Lower lobe of right lung (tissue), 2 donors: ENCODE measurements around the gene HNF1A. TPM values are rescaled to one million over a fixed set of nuclear protein-coding genes. Genes with fewer than 3 reads are reported as not detected.

ENCODE experiments used
- ATAC-seq, 2 donors: fragments of 200-7000 bp; cut with Tn5 transposase; one replicate each; pipeline ENCODE4 v1.9.1; 2020 to 2022; ENCODE audit warnings: mild to moderate bottlenecking in 2 of 2, moderate library complexity in 2 of 2
- DNase-seq: peaks from one replicate; pipeline ENCODE4 v3.0.0-alpha.2; 2020
- H3K27ac ChIP-seq: fragments of 200-600 bp; one replicate; pipeline ENCODE4 v1.8.0; 2022
- H3K27me3 ChIP-seq: fragments of 200-600 bp; one replicate; pipeline ENCODE4 v1.8.0; 2022; ENCODE audit warnings: low read depth
- H3K36me3 ChIP-seq: fragments of 200-600 bp; one replicate; pipeline ENCODE4 v1.8.0; 2022; ENCODE audit warnings: mild to moderate bottlenecking
- H3K4me1 ChIP-seq: fragments of 200-600 bp; one replicate; pipeline ENCODE4 v1.8.0; 2022
- H3K4me3 ChIP-seq: fragments of 200-600 bp; one replicate; pipeline ENCODE4 v1.8.0; 2022; ENCODE audit warnings: mild to moderate bottlenecking
- H3K9me3 ChIP-seq: fragments of 200-600 bp; one replicate; pipeline ENCODE4 v1.8.0; 2022
- CTCF ChIP-seq: fragments of 200-600 bp; IDR thresholded peaks from one replicate; pipeline ENCODE4 v1.8.0; 2022; ENCODE audit warnings: antibody characterized with exemption, mild to moderate bottlenecking
- intact Hi-C: fragments of 100-400 bp; cut with DNase I; formaldehyde crosslinking; loops from one replicate; pipeline ENCODE4 v1.11.0; 2022
- total RNA-seq: library from RNA; stranded (reverse); fragmentation: NEBNext Ultra II Directional; extraction: Animal tissue kit (Norgen Biotek cat#: 25700); gene quantifications from one replicate; pipeline ENCODE4 v1.2.1, GENCODE V29; 2021
- donor health status: DM: no; HTN: yes; CAD: no; lungs with severe emphysema.

The HNF1A gene
- total RNA-seq, 1 donor from 2014 or later, result 0.24 TPM

GRCh38 chr12:120979862-120980696 lies 1.7 kb downstream of the HNF1A start:
- no peaks in the 10 kb centered on the region for H3K9me3 ChIP-seq

DNA sequence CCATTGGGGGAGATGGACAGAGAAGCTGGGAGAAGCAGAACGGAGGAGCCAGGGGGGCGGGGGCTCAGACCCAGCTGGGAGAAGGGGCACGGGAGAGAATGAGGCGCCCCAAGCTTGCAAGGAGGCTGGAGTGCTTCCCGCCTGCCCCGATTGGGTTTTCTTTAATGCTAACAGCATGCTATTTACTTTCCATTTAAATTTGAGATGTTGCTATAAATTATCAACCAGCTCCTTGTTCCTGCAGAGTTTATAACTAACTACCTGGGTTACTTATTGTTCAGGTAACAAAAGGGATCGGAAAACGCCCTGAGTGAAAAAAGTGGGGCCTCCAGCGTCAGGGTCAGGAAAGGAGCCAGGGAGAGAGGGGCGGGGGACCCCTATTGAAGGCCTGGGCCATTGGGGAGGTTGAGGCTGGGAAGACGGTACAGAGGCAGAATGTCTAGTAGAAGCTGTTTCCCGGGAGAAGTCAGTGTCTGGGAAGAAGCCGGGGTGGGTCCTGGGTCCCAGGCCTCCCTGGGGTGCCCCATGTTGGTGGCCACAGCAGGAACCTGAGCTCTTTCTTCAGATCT lies 2.5 kb downstream of the HNF1A start:
- H3K4me3 ChIP-seq, result no peak overlapping the region
- H3K36me3 ChIP-seq, result no peaks in the 10 kb centered on the region
- no peak for DNase-seq
- no peaks in the 10 kb centered on the region for H3K27me3 ChIP-seq
- H3K9me3 ChIP-seq, result no peaks in the 10 kb centered on the region
- intact Hi-C loops, result no loop called here
- no peak overlapping the region for H3K27ac ChIP-seq
- no peak for TF ChIP-seq CTCF
- ATAC-seq, result no peak
- H3K4me1 ChIP-seq, result no peaks in the 10 kb centered on the region

More at GRCh38 chr12:120979862-120980696, 1.7 kb downstream of the HNF1A start:
- Histone ChIP-seq H3K27ac (no peak overlapping the region), H3K27me3 (no peaks in the 10 kb centered on the region), H3K36me3 (no peaks in the 10 kb centered on the region), H3K4me3 (no peak overlapping the region), H3K4me1 (no peaks in the 10 kb centered on the region)
- no peak for DNase-seq
- intact Hi-C loops, result no loop called here
- no peak for ATAC-seq
- no peak for TF ChIP-seq CTCF

- Histone ChIP-seq H3K36me3 (no peaks in the 10 kb centered on the region), H3K9me3 (no peaks in the 10 kb centered on the region), H3K27ac (no peak overlapping the region), H3K4me1 (no peaks in the 10 kb centered on the region), H3K4me3 (no peak overlapping the region), H3K27me3 (no peaks in the 10 kb centered on the region)
- no peak for DNase-seq
- ATAC-seq, result no peak
- intact Hi-C loops, result no loop called here
- no peak for TF ChIP-seq CTCF
These were observed 3.1 kb downstream of the HNF1A start for GRCh38 chr12:120981407-120981941.

- Histone ChIP-seq H3K4me1 (no peaks in the 10 kb centered on the region), H3K9me3 (no peaks in the 10 kb centered on the region), H3K27me3 (no peaks in the 10 kb centered on the region), H3K27ac (no peak overlapping the region), H3K4me3 (no peak overlapping the region), H3K36me3 (no peaks in the 10 kb centered on the region)
- intact Hi-C loops, result no loop called here
- no peak for TF ChIP-seq CTCF
- ATAC-seq (no peak), DNase-seq (no peak)
These were observed 4.3 kb downstream of the HNF1A start for GRCh38 chr12:120982659-120983058.

- TF ChIP-seq CTCF, result no peak
- ATAC-seq (no peak), DNase-seq (no peak)
- H3K4me3 ChIP-seq, result no peak overlapping the region
- no peaks in the 10 kb centered on the region for H3K27me3 ChIP-seq
- no peaks in the 10 kb centered on the region for H3K9me3 ChIP-seq
- H3K4me1 ChIP-seq, result no peaks in the 10 kb centered on the region
- no peaks in the 10 kb centered on the region for H3K36me3 ChIP-seq
- no peak overlapping the region for H3K27ac ChIP-seq
- intact Hi-C loops, result no loop called here
These were observed 5.4 kb downstream of the HNF1A start for GRCh38 chr12:120983759-120984158.
